Esophagus muscularis mucosa (tissue), 4 donors: ENCODE data around the gene CYP1B1. TPM values are rescaled to one million over a fixed set of nuclear protein-coding genes. Genes with fewer than 3 reads are reported as not detected.
"Not testable (repeated sequence)": the region's sequence is repeated elsewhere in the genome, so short reads cannot be mapped to it uniquely, and the experiment has no call there.

ENCODE experiments used
- DNase-seq: peaks from one replicate; pipeline ENCODE4 v3.0.0-alpha.2; 2017; ENCODE audit errors: extremely low spot score
- H3K27ac ChIP-seq, 4 donors: fragments of 200-600 bp; sonication (generic); replicated peaks in 1 of 4; 1 replicate in 3 of 4; 2 replicates in 1 of 4; pipeline ENCODE4 v1.5.1; 2016 to 2019; ENCODE audit warnings: mild to moderate bottlenecking in 1 of 4
- H3K27me3 ChIP-seq, 4 donors: fragments of 200-600 bp; sonication (generic); one replicate each; pipeline versions ENCODE4 v1.5.1 to v1.6.0; 2016 to 2019
- H3K36me3 ChIP-seq, 4 donors: fragments of 200-600 bp; sonication (generic); one replicate each; pipeline ENCODE4 v1.5.1; 2016 to 2019
- H3K4me1 ChIP-seq, 4 donors: fragments of 200-600 bp; sonication (generic); one replicate each; pipeline ENCODE4 v1.5.1; 2016 to 2019
- H3K4me3 ChIP-seq, 4 donors: fragments of 200-600 bp; sonication (generic); 1 replicate in 2 of 4; 2 replicates in 2 of 4; pipeline ENCODE4 v1.5.1; 2016 to 2019; ENCODE audit warnings: mild to moderate bottlenecking in 4 of 4, moderate library complexity in 1 of 4
- H3K9me3 ChIP-seq, 4 donors: fragments of 200-600 bp; sonication (generic); 1 replicate in 3 of 4; 2 replicates in 1 of 4; pipeline ENCODE4 v1.5.1; 2016 to 2019
- EP300 ChIP-seq: sonication (generic); formaldehyde crosslinking; IDR thresholded peaks from one replicate; pipeline ENCODE4 v1.6.1; 2017; ENCODE audit warnings: antibody characterized with exemption
- POLR2A ChIP-seq: fragments of 450-650 bp; IDR thresholded peaks from one replicate; pipeline ENCODE4 v1.6.1; 2017; ENCODE audit warnings: antibody characterized with exemption, moderate library complexity, mild to moderate bottlenecking, low read depth
- POLR2AphosphoS5 ChIP-seq, 2 donors: sonication (generic); formaldehyde crosslinking; IDR thresholded peaks; one replicate each; pipeline ENCODE4 v1.6.1; 2017; ENCODE audit warnings: antibody characterized with exemption in 2 of 2
- WGBS: methylation state at CpG from one replicate; pipeline ENCODE4 v1.1.5; 2018; 5-methylcytosine and 5-hydroxymethylcytosine counted together
- intact Hi-C: fragments of 100-400 bp; cut with DNase I; formaldehyde crosslinking; loops from one replicate; pipeline ENCODE4 v1.15.1; 2023
- total RNA-seq, 4 donors: library from RNA; depleted of rRNA; stranded (reverse); fragments of >200 nt; gene quantifications; one replicate each; pipeline versions ENCODE4 v1.1.0 to v1.2.1, GENCODE V29; 2016
- TF ChIP-seq, protein P1 (sequence below), 3 experiments: fragments of 200-600 bp in 2 of 3; fragments of 450-650 bp in 1 of 3; sonication (generic) in 2 of 3; IDR thresholded peaks; one replicate each; pipeline ENCODE4 v1.5.1; 2017 to 2019; ENCODE audit warnings: antibody characterized with exemption in 3 of 3, mild to moderate bottlenecking in 2 of 3, moderate library complexity in 1 of 3

CYP1B1 gene
- total RNA-seq, 4 donors from 2014 or later = 20.8 to 60.3 (median 37.6) TPM

DNA sequence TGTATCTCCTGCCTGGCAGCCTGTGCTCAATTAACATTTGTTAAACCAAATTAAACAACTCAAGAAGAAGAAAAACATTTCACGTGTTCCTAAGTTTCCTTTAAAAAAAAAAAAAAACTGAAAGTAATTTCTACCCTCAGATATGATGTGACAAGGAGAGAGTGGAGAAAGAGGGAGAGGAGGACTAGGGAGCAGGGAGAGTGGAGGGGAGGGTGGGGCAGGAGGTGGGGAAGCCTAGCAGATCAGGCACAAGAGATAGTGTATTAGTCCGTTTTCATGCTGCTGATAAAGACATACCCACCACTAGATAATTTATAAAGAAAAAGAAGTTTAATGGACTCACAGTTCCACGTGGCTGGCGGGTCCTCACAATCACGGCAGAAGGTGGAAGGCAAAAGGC, 46.4 kb downstream of the CYP1B1 start:
- intact Hi-C loops = no loop called here
- DNase-seq = no peak
- Histone ChIP-seq H3K27me3 (no peaks in the 10 kb centered on the region), H3K4me3 (no peak overlapping the region), H3K9me3 (no peaks in the 10 kb centered on the region), H3K4me1 (no peaks in the 10 kb centered on the region), H3K36me3 (no peaks in the 10 kb centered on the region), H3K27ac (no peak overlapping the region)
- 90% methylated on average over 5 of the region's 5 CpGs for WGBS
- TF ChIP-seq POLR2AphosphoS5 (IDR thresholded peaks at IDR 0.05) = no peak
- TF ChIP-seq, protein P1, sequence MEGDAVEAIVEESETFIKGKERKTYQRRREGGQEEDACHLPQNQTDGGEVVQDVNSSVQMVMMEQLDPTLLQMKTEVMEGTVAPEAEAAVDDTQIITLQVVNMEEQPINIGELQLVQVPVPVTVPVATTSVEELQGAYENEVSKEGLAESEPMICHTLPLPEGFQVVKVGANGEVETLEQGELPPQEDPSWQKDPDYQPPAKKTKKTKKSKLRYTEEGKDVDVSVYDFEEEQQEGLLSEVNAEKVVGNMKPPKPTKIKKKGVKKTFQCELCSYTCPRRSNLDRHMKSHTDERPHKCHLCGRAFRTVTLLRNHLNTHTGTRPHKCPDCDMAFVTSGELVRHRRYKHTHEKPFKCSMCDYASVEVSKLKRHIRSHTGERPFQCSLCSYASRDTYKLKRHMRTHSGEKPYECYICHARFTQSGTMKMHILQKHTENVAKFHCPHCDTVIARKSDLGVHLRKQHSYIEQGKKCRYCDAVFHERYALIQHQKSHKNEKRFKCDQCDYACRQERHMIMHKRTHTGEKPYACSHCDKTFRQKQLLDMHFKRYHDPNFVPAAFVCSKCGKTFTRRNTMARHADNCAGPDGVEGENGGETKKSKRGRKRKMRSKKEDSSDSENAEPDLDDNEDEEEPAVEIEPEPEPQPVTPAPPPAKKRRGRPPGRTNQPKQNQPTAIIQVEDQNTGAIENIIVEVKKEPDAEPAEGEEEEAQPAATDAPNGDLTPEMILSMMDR (IDR thresholded peaks at IDR 0.05) = no peak

DNA sequence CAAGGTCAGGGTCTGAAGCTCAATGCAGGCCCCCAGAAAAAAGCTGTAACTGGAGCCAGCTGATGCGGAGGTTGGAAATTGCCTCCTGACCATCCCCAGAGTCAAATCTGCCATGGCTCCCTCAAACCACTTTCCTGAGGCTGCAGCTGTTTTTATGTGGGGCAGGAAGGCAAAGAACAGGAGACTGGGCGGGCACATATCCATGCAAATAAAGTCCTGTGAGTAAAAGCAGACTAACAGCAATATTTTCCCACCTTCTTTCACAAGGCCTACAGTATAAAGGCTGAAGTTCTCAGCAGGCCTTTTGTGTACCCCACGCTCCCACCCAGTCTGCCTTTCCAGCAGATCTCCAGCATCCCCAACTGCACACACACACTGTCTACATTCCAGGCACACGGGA, 47.1 kb downstream of the CYP1B1 start:
- no peaks in the 10 kb centered on the region for H3K4me1 ChIP-seq
- no peaks in the 10 kb centered on the region for H3K27me3 ChIP-seq
- H3K36me3 ChIP-seq = no peaks in the 10 kb centered on the region
- intact Hi-C loops = no loop called here
- no peak overlapping the region for H3K27ac ChIP-seq
- no peak for TF ChIP-seq POLR2AphosphoS5 (IDR thresholded peaks at IDR 0.05)
- no peak for TF ChIP-seq POLR2A
- TF ChIP-seq EP300 = no peak
- TF ChIP-seq, protein P1 (IDR thresholded peaks at IDR 0.05) = no peak
- H3K4me3 ChIP-seq = no peak overlapping the region
- no peaks in the 10 kb centered on the region for H3K9me3 ChIP-seq
- DNase-seq = no peak
- WGBS = 92% methylated on average over 4 of the region's 4 CpGs

DNA sequence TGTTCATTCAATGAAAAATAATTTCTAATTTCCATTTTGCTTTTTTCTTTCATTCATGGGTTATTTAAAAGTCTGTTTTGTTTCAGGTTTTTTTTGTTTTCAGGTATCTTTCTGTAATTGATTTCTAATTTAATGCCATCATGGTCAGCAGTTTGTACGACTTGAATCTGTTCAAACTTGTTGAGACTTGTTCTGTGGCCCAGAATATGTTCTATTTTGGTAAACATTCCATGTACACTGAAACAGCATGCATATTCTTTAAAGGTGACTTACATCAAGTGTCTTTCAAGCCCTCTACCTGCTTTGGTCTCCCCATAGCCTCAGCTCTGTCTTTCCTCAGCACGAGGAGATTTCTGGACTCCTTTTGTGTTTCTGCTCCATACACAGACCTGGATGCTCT, 49.1 kb downstream of the CYP1B1 start:
- no peak for DNase-seq
- Histone ChIP-seq H3K27me3 (no peaks in the 10 kb centered on the region), H3K9me3 (no peaks in the 10 kb centered on the region), H3K4me3 (no peak overlapping the region), H3K4me1 (no peaks in the 10 kb centered on the region), H3K27ac (no peak overlapping the region), H3K36me3 (no peaks in the 10 kb centered on the region)
- TF ChIP-seq EP300 = no peak
- TF ChIP-seq POLR2A = no peak
- TF ChIP-seq, protein P1 (IDR thresholded peaks at IDR 0.05) = no peak
- TF ChIP-seq POLR2AphosphoS5 (IDR thresholded peaks at IDR 0.05) = no peak
- 86% methylated on average over 2 of the region's 2 CpGs for WGBS
- intact Hi-C loops = no loop called here

DNA sequence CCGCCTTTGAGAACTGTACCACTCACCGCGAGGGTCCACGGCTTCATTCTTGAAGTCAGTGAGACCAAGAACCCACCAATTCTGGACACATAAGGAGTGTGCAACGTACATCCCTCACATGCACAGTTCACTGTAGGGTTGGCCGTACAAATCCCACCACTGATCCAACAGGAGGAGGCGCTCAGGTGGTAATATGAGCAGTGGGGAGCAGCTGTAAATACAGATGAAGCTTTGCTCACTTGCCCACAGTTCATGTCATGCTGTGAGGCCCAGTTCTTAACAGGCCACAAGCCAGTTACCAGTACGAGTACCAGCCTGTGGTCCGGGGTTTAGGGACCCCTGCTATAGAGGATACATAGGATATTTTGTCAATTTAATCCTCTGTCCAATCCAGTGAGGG, 54.4 kb downstream of the CYP1B1 start:
- Histone ChIP-seq H3K4me1 (no peaks in the 10 kb centered on the region), H3K27me3 (no peaks in the 10 kb centered on the region), H3K4me3 (no peak overlapping the region), H3K36me3 (no peaks in the 10 kb centered on the region), H3K27ac (no peak overlapping the region), H3K9me3 (no peaks in the 10 kb centered on the region)
- TF ChIP-seq POLR2AphosphoS5 (IDR thresholded peaks at IDR 0.05) = no peak
- no peak for TF ChIP-seq POLR2A
- TF ChIP-seq, protein P1 (IDR thresholded peaks at IDR 0.05) = no peak
- no peak for TF ChIP-seq EP300
- 89% methylated on average over 9 of the region's 9 CpGs for WGBS
- DNase-seq = no peak
- intact Hi-C loops = no loop called here

DNA sequence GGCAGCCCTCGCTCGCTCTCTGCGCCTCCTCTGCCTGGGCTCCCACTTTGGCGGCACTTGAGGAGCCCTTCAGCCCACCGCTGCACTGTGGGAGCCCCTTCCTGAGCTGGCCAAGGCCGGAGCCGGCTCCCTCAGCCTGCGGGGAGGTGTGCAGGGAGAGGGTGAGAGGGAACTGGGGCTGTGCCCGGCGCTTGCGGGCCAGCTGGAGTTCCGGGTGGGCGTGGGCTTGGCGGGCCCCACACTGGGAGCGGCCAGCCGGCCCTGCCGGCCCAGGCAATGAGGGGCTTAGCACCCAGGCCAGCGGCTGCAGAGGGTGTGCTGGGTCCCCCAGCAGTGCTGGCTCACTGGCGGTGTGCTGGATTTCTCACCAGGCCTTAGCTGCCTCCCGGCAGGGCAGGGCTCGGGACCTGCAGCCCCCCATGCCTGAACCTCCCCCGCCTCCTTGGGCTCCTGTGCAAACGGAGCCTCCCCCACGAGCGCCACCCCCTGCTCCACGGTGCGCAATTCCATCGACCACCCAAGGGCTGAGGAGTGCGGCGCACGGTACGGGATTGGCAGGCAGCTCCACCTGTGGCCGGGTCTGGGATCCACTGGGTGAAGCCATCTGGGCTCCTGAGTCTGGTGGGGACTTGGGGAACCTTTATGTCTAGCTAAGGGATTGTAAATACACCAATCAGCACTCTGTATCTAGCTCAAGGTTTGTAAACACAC, 55.4 kb downstream of the CYP1B1 start:
- intact Hi-C loops, H3K4me3 ChIP-seq, H3K4me1 ChIP-seq, H3K36me3 ChIP-seq, H3K27me3 ChIP-seq, H3K27ac ChIP-seq, DNase-seq, H3K9me3 ChIP-seq: not testable (repeated sequence)
- WGBS = 95% methylated on average over 8 of the region's 33 CpGs
